A673 (cell line): ENCODE measurements around the gene NELL1. TPM values are rescaled to one million over a fixed set of nuclear protein-coding genes. Genes with fewer than 3 reads are reported as not detected.

Experiments used
- BruUV-seq: library from RNA; stranded (reverse); fragments of 400-500 nt; replicated peaks from 2 replicates; lab custom pipeline; 2021; lab: Mats Ljungman, UMichigan
- CTCF ChIA-PET: fragments of 300-600 bp; sonication (Branson Sonifier 250); formaldehyde crosslinking; loops from one replicate; lab custom pipeline; 2022; ENCODE audit warnings: antibody characterized with exemption; lab: Charles Lee
- POLR2A ChIA-PET: fragments of 300-600 bp; sonication (Branson Sonifier 250); formaldehyde crosslinking; loops from one replicate; lab custom pipeline; 2022; ENCODE audit warnings: antibody characterized with exemption; ENCODE audit not compliant: low non-redundant PET; lab: Charles Lee
- DNase-seq: peaks from one replicate; pipeline ENCODE4 v3.0.0-alpha.2; 2015; ENCODE audit warnings: low spot score
- H3K27ac ChIP-seq: fragments of 200-600 bp; sonication (generic); 2 replicates; pipeline ENCODE4 v1.5.1; 2016; ENCODE audit warnings: mixed run types, low read depth, mild to moderate bottlenecking, mixed read lengths, antibody characterized with exemption, low read length; ENCODE audit not compliant: poor library complexity, severe bottlenecking
- H3K27me3 ChIP-seq: fragments of 200-600 bp; sonication (generic); replicated peaks from 2 replicates; pipeline ENCODE4 v1.6.1; 2017; ENCODE audit warnings: mixed run types, low read depth, mild to moderate bottlenecking, mixed read lengths, antibody characterized with exemption, low read length; ENCODE audit not compliant: insufficient read depth, poor library complexity
- H3K36me3 ChIP-seq: fragments of 200-600 bp; sonication (generic); 2 replicates; pipeline ENCODE4 v1.6.1; 2016; ENCODE audit warnings: mixed run types, mild to moderate bottlenecking, mixed read lengths, antibody characterized with exemption, low read length; ENCODE audit not compliant: insufficient read depth, poor library complexity, severe bottlenecking
- H3K4me1 ChIP-seq: fragments of 200-600 bp; sonication (generic); 2 replicates; pipeline ENCODE4 v1.6.1; 2017; ENCODE audit warnings: mixed run types, mild to moderate bottlenecking, mixed read lengths, antibody characterized with exemption, low read length; ENCODE audit not compliant: insufficient read depth, poor library complexity, severe bottlenecking
- H3K4me3 ChIP-seq: fragments of 200-600 bp; sonication (generic); 2 replicates; pipeline ENCODE4 v1.5.1; 2016; ENCODE audit warnings: low read depth, mixed run types, mild to moderate bottlenecking, mixed read lengths, low read length; ENCODE audit not compliant: poor library complexity, severe bottlenecking
- H3K9me3 ChIP-seq: fragments of 200-600 bp; sonication (generic); 2 replicates; pipeline ENCODE4 v1.6.1; 2016; ENCODE audit warnings: mixed run types, low read depth, mild to moderate bottlenecking, mixed read lengths, antibody characterized with exemption, low read length; ENCODE audit not compliant: poor library complexity, severe bottlenecking
- CTCF ChIP-seq: fragments of 300-800, 200-600 bp; sonication (generic); conservative IDR thresholded peaks from 2 replicates; pipeline ENCODE4 v1.5.1; 2017; ENCODE audit warnings: low read depth, mild to moderate bottlenecking, antibody characterized with exemption, low read length, moderate library complexity, mixed read lengths
- EZH2 ChIP-seq: fragments of 200-600 bp; sonication (generic); IDR thresholded peaks from 2 replicates; pipeline ENCODE4 v1.6.1; 2017; ENCODE audit warnings: borderline replicate concordance, low read depth, mild to moderate bottlenecking, mixed read lengths, antibody characterized with exemption, low read length; ENCODE audit not compliant: poor library complexity, severe bottlenecking
- intact Hi-C: fragments of 100-400 bp; cut with micrococcal nuclease; formaldehyde crosslinking; loops from one replicate; pipeline ENCODE4 v1.10.0; 2022; ENCODE audit not compliant: unreplicated experiment
- total RNA-seq: library from RNA; stranded (reverse); gene quantifications from 2 replicates; pipeline ENCODE4 v1.2.3, GENCODE V29; 2021

Gene NELL1
- total RNA-seq, 1 experiment from 2014 or later, result 0.32 TPM

GRCh38 chr11:20963596-20963995 is 294.2 kb downstream of the NELL1 start:
- BruUV-seq, result no TSS peak
- Histone ChIP-seq H3K27ac (no peak overlapping the region), H3K4me3 (no peak overlapping the region), H3K9me3 (no peaks in the 10 kb centered on the region), H3K36me3 (no peaks in the 10 kb centered on the region), H3K27me3 (no peaks in the 10 kb centered on the region), H3K4me1 (no peaks in the 10 kb centered on the region)
- intact Hi-C loops, result no loop called here
- CTCF ChIA-PET, result no interaction called here
- POLR2A ChIA-PET, result no interaction called here
- no peak for DNase-seq
- no peak for TF ChIP-seq CTCF
- no peak for TF ChIP-seq EZH2

- no peaks in the 10 kb centered on the region for H3K27me3 ChIP-seq
- no peaks in the 10 kb centered on the region for H3K36me3 ChIP-seq
- no TSS peak for BruUV-seq
- intact Hi-C loops, result no loop called here
- H3K4me3 ChIP-seq, result no peak overlapping the region
- ChIA-PET POLR2A (no interaction called here), CTCF (no interaction called here)
- no peaks in the 10 kb centered on the region for H3K9me3 ChIP-seq
- no peak for DNase-seq
- no peak overlapping the region for H3K27ac ChIP-seq
- TF ChIP-seq EZH2 (no peak), CTCF (no peak)
- no peaks in the 10 kb centered on the region for H3K4me1 ChIP-seq
Observed at GRCh38 chr11:20964985-20965384, 295.6 kb downstream of the NELL1 start.

GRCh38 chr11:20966489-20966888 is 297.1 kb downstream of the NELL1 start:
- CTCF ChIA-PET, result no interaction called here
- DNase-seq, result no peak
- no peaks in the 10 kb centered on the region for H3K4me1 ChIP-seq
- H3K27ac ChIP-seq, result no peak overlapping the region
- POLR2A ChIA-PET, result no interaction called here
- TF ChIP-seq CTCF (no peak), EZH2 (no peak)
- no TSS peak for BruUV-seq
- no peaks in the 10 kb centered on the region for H3K36me3 ChIP-seq
- H3K9me3 ChIP-seq, result no peaks in the 10 kb centered on the region
- no peaks in the 10 kb centered on the region for H3K27me3 ChIP-seq
- no peak overlapping the region for H3K4me3 ChIP-seq
- intact Hi-C loops, result no loop called here
